Measurements from ENCODE around the gene KDM2A.

KDM2A gene

DNA sequence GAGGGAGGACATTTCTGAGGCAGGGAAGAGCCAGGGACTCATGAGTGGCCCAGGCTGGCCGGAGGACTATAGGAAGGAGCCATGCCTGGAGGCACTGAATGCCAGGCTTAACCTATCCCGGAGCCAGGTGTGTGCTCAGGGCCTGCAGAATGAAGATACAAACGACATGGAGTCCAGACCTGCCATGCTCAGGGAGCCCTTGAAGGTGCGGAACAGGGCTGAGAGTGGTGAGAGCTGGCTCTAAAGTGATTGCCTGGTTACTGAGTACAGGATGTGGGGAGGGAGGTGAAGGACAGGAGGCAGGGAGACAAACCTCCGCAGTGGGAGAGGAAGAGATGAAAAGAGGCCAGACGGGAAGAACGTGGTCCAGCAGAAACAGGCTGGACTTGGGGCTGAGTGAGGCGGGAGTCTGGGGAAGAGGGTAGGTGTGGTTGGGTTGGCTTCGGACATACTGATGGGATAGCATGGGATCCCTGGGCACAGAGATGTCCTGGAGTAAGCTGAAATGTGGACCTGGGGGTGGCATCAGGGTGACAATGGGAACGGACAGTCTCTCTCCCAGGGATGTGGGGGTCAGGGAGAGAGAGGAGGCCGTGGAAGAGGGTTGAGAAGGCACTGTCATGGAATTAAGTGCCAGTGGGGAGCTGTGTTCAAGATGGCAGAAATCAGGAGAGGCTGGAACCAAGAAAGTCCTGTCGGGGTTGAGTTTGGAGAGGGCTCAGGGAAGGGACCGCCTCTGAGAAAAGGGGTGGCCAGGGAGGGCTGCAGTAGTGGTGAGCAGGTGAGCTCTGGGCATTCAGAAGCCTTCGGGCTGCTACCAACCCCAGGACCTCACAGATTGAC is 168.5 kb downstream of the KDM2A start:
- DNase-seq: no peak

DNA sequence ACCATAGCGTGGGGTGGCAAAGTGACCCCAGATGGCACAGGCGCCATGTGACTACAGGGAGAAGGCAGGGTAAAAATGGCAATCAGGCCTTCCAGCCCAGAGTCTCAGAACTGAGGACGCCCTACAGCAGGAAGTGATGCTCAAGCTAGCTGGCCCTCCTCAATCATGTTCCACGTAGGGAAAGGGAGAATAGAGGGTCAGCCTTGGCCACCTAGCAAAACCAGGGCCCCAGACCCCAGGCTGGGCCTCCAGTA is 169.1 kb downstream of the KDM2A start:
- no peak for DNase-seq

DNA sequence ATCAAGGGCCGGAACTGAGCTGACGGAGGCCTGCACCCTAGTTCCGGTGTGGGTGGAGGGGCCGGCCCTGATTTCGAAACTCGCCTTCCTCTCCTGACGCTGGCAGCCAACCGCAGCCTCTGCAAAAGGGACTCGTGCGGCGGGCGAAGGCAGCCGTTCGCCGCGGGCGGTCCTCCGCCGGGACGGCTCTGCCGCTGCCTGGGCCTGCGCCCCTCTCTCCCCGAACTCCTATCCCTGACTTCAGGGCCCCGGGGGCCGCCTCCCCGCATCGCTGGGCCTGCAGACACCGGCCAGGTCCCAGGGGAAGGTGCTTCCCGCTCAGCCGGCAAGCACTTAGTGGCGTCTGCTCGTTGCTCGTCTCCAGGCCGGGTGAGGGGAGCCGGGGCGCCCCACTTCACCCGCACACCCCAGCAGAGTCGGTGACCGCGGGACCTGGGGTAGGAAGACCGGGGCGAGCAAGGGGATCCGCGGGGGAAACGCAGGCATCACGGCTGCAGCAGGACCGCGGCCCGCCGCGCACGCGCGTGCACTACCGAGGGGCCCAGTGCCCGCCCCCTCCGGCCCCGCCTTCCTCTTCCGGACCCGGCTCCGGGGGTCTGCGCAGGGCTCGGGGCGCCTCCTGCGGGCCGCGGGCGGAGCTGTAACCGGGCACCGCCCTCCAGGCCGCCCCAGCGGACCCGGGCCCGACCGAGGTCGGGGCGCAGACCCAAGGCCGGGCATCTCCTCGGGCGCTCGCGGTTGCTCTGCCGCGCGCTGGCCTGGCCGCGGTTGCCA is 169.6 kb downstream of the KDM2A start:
- peak; percentile 77 to 81 for DNase-seq

DNA sequence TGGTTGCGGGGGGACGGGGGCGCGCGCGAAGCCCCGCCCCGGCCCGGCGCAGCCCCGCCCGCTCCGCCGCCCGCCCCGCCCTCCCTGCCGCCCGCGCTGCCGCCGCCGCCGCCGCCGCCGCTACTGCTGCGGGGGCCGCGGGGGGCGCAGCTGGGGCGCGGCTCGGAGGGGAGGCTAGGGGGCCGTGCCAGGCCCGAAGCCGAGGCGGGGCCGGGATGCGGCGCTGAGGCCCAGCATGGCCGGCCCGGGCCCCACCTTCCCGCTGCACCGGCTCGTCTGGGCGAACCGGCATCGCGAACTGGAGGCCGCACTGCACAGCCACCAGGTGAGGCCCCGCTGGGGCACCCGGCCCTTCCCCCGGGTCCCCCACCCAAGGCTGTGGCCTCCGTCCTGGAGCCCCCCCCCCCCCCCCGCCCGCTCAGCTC is 170.2 kb downstream of the KDM2A start, which contains the start of gene ANKRD13D:
Gene ANKRD13D, plus strand, starts transcription at position 78 of the 425 bp plus-strand sequence. Its CDS starts 158 bp downstream, at position 236.
- peak in 1 of 2 donors; percentile 77 for DNase-seq

DNA sequence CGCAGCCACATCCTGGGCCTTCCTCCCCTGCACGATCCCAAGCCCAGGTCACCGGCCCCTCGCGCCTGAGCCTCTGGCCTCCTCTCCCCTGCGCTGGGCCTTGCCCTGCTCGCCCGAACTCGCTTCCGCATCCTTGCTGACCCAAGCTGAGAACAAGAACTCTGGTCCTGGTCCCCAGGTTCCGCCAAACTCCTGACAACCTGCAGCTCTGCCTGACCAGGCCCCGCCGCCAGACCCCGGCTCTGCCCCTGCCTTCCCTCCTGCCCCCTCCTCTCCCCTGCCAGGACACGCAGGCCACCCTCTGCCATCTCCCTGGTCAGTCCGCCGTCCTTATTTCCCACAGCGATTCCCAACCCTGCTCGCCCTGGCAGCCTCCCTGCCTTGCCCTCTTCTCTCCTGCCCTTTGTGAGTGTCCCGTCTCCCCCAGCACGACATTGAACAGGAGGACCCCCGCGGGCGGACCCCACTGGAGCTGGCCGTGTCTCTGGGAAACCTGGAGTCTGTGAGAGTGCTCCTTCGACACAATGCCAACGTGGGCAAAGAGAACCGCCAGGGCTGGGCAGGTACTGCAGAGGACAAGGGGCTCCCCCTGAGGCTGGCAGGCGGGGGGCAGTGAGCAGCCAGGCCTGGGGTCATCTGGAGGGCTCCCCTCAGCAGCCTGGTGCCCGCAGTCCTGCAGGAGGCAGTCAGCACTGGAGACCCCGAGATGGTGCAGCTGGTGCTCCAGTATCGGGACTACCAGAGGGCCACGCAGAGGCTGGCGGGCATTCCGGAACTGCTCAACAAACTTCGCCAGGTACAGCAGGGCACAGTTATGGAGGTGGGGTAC is 170.8 kb downstream of the KDM2A start:
- no peak for DNase-seq

DNA sequence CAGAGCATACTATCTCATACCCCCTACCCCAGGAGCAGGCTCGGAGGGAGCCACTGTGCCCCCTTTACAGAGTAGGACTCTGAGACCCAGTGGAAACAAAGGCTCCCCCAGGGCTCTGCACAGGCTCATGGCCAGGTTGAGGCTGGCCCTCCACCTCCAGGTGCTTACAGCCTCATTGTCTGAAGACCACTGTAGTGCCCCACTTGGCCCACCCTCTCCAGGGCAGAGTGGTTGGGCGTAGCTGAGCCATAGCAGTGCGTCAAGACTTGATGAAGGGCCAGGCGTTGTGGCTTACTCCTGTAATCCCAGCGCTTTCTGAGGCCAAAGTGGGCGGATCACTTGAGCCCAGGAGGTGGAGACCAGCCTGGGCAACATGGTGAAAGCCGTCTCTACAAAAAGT is 171.7 kb downstream of the KDM2A start:
- no peak for DNase-seq

DNA sequence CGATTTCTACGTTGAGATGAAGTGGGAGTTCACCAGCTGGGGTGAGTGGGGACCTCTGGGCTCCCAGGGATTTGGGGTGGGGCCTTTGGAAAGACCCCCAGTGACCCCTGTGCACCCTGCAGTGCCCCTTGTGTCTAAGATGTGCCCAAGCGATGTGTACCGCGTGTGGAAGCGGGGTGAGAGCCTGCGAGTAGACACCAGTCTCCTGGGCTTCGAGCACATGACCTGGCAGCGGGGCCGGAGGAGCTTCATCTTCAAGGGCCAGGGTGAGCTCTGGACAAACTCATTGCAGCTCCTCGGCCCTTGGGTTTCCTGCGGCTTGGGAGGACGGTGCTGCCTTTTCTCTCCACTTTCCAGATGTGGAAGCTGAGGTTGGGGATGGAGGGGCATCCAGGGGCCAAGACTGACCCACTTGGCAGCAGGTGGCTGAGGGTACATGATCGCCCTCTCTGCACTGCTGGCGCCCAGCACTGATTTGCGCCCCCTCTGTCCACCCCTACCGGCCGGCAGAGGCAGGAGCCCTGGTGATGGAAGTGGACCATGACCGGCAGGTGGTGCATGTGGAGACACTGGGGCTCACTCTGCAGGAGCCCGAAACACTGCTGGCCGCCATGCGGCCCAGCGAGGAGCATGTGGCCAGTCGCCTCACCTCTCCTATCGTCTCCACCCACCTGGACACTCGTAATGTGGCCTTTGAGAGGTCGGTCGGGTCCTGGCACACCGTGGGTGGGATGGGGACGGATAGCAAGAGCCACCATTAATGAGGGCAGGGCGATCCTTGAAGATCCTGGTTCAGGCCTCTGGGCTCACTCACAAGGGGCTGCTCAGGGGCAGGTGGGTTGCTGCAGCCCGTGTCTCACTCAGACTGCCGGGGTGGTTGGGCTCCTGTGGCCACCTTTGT is 172.7 kb downstream of the KDM2A start:
- no peak for DNase-seq

DNA sequence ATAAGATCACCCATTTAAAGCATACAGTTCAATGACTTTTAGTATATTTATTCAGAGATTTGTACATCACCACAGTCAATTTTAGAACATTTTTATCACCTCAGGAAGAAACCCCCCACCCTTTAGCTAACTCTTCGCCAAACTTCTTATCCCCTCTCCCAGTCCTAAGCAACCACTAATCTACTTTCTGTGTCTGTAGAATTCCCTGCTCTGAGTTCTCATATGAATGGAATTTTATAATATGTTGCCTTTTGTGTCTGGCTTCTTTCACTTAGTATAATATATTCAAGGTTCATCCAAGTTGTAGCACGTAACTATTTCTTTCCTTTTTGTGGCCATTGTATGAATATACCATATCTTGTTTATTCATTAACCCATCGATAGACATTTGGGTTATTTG is 173.6 kb downstream of the KDM2A start:
- no peak for DNase-seq

DNA sequence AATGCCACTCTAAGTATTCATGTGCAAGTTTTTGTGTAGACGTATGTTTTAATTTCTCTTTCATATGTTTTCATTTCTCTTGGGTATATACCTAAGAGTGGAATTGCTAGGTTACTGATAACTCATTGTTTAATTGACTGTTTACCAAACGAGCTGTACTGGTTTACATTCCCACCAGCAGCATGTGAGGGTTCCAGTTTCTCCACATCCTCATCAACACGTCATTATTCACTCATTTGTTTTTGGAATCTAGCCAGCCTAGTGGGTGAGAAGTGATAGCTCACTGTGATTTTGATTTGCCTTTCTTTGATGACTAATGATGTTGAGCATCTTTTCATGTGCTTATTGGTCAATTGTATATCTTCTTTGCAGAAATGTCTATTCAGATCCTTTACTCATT is 174.0 kb downstream of the KDM2A start:
- no peak for DNase-seq

DNA sequence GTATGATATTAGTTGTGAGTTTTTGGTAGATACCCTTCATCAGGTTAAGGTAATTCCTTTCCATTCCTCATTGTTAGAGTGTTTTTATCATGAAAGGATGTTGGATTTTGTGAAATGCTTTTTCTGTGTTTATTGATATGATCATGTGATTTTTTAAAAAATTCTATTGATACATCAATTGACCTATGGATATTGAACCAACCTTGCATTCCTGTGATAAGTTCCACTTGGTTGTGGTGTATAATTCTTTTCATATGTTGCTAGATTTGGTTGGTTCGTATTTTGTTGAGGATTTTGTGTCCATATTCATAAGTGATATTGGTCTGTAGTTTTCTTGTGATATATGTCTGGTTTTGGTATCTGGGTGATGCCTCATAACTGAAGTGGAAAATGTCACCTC is 176.8 kb downstream of the KDM2A start:
- no peak for DNase-seq

DNA sequence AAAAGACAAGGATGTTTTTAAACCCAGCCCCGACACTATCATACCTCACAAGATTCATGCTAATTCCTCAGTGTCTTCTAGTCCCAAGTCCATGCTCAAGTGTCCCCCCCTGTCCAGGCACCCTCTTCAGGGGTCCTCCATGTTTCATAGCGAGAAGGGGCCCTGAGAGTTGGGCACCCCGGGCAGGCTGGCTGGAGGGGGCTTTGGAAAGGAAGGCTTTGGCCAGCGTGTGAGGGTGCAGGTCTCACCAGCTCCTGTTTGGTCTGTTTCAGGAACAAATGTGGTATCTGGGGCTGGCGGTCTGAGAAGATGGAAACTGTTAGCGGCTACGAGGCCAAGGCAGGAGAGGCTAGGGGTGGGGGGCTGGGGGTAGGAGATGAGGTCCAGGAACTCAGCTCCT is 179.7 kb downstream of the KDM2A start:
- DNase-seq: no peak

DNA sequence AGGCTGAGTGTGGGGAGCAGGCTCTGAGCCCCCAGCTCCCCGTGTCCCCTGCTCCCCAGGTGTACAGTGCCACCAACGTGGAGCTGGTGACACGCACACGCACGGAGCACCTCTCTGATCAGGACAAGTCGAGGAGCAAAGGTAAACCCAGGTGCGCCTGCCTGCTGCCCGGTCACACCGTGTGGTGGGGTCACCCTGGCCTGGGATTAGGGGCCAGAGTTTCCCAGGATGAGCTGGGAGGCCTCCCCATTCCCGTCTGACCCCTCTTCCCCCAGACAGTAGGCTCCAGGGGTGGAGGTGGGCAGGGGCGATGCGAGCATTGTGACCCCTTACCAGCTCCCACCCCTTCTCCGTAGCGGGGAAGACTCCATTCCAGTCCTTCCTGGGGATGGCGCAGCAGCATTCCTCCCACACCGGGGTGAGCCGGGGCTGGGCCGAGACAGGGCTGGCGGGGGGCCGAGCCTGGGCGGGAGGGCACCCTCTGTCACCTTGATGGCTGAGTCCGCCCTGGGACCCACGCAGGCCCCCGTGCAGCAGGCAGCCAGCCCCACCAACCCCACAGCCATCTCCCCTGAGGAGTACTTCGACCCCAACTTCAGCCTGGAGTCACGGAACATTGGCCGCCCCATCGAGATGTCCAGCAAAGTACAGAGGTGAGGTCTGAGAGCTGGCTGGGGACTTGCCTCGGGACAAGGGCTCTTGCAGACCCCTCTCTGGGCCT is 180.6 kb downstream of the KDM2A start:
- DNase-seq: no peak

DNA sequence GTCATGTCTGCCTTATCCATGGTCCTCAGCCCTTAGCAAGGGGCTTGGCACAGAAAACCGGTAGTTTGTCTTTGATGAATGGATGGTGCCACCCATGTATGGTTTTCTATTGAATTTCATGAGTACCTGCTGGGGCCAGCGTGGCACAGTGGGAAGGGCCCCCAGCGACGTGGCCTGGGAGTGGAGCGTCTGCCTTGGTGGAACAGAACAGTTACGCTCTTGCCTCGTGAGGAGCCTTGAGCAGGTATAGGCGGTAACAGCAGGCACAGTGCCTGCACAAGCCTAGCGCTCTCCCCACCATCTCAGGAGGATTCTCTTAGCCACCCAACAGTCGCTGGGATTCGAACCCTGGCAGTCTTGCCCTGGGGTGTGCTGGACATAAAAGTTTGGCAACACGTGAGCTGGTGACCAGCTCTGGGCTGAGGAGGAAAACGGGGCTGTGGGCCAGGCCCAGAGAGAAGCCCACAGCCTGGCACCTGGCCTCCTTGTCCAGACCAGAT is 181.2 kb downstream of the KDM2A start:
- DNase-seq: no peak

DNA sequence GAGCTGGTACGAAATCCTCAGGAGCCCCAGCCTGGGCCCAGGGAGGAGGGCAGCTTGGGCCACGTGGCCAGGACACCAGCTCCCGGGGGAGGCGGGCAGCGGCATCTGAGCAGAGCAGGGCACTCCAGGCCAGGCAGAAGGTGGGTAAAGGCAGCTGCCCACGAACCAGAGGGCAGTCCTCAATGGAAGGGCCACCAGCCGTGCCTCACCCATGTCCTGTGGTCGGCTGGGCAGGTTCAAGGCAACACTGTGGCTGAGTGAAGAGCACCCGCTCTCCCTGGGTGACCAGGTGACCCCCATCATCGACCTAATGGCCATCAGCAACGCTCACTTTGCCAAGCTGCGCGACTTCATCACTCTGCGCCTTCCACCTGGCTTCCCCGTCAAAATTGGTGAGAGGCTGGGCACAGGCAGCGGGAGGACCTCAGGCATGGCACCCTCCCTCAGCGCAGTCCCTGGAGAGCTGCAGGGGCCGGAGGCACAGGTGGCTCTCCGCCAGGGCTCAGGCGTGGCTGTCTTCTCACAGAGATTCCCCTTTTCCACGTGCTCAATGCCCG is 181.8 kb downstream of the KDM2A start:
- no peak for DNase-seq

DNA sequence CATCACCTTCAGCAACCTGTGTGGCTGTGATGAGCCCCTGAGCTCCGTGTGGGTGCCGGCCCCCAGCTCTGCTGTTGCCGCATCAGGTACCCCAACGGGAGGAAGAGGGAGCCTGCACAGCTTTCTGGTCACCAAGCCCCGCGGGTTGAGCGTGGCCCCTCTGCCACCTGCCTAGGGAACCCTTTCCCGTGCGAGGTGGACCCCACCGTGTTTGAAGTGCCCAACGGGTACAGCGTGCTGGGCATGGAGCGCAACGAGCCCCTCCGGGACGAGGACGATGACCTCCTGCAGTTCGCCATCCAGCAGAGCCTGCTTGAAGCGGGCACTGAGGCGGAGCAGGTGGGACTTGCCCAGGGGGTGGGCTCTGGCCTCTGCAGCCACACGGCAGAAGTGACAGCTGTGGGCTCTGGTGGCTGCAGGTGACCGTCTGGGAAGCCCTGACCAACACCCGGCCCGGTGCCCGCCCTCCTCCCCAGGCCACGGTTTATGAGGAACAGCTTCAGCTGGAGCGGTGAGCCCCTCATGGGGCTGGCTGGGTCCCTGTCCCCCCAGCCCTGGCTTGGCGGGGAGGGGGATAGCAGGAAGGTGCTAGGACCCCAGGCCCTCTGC is 182.4 kb downstream of the KDM2A start:
- DNase-seq: no peak

DNA sequence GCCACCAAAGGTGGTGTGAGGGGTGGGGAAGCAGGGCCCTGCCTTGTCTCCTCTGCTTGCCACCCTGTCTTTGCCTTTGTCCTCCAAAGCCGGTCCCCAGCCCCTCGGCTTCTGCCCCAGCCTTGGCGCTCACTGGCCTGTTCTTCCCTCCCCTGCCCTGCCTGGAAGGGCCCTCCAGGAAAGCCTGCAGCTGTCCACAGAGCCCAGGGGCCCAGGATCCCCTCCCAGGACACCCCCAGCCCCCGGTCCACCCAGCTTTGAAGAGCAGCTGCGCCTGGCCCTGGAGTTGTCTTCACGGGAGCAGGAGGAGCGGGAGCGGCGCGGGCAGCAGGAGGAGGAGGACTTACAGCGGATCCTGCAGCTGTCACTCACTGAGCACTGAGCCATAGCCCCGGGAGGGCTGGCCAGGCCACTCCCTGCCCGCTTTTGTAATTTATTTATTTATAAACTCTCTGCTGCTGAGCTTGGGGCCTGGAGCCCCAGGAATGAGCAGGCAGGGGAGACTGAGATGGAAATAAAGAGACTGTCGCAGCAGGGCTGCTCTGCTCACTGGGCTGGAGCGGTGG is 183.0 kb downstream of the KDM2A start:
- DNase-seq: no peak

DNA sequence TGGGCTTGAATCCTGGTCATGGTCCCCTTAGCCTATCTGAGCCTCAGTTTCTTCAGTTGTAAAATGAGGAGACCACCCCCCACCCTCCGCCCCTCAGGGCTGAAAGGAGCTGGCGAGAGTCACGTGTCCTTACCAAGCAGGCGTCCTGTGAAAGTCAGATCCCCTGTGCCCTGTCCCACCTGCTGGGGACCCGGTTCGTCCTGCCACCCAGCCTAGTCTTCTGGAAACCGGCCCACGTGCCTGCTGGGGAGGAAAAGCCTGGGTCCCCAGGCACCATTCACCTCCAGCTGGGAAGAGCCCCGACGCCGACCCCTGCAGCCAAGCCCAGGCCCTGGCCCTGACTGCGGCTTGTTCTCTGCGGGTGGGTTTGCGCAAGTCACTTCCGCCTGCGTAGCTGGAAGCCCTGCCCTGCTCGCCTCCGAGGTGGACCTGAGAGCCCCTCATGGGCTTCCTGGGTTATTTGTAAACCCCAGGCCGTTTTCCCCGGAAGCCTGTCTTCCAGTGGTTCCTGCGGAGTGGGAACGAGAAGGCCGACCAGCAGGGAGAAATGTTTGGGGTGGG is 183.6 kb downstream of the KDM2A start:
- DNase-seq: no peak

DNA sequence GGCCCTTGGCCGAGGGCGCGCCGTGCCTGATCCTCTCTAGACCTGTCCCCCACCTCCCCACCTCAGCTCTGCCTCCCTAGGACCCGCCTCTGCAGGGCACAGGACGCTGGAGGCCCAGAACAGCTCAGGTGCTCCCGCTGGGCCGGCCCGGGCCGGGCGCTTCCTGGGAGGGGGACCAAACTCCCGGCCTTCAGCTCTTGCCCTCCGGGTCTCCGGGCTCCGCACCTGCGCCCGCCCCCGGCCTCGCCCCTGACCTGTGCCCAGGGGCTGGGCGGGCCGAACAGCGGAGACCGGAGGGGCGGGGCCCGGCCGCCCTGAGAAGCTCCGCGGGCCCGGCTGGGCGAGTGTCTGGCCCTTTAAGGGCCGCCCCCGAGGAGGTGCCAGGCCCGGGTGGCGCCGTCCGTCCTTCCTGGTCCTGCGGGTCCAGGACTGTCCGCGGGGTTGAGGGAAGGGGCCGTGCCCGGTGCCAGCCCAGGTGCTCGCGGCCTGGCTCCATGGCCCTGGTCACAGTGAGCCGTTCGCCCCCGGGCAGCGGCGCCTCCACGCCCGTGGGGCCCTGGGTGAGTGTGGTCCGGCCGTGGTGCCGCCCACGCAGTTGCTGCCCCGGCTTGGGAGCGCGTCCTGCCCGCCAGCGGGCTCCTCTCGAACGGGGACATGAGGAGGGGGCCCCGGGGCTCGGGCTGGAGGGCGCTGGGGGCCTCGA is 184.2 kb downstream of the KDM2A start, which contains the start of gene SSH3:
Gene SSH3, plus strand, starts transcription at position 399 of the 703 bp plus-strand sequence. Its CDS starts 96 bp downstream, at position 495.
- DNase-seq: peak; percentile 44 to 54

DNA sequence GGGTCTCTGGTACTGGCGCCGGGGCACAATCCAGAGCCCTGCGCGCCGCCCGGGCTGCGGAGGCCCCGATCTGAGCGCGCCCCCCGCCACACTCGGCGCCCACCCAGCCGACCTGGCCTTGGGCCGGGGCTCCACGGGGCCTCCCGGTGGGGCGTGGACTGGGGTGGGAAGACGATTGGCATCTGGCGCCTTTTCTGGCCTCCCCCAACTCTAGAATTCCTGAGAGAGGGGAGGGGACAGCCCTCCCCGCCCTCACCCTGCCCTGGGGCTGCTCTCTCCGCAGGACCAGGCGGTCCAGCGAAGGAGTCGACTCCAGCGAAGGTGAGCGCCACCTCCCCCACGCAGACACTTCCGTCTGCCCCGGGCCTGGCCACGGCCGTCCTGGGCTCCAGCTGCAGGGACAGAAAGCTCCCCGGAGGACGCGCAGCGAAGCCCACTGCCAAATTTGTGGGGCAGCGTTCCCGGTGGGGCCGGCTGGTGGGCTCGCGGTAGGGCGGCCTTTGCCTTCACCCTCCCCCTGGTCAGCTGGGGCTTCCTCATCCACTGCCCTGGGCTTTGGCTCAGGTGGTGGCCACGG is 184.9 kb downstream of the KDM2A start:
- no peak for DNase-seq

Data from hippocampal formation (tissue), 2 donors.